ENCODE data around the gene C22orf39. TPM values are rescaled to one million over a fixed set of nuclear protein-coding genes. Genes with fewer than 3 reads are reported as not detected.

Gene C22orf39
- polyA plus RNA-seq, 6 donors from 2014 or later, result 64.8 to 102 (median 73.0) TPM

- Mint-ChIP-seq H3K4me3 (peak overlapping the region in 1 of 8 donors; percentile 23), H3K4me1 (peaks cover 15 to 23% (median 19%) of the 10 kb centered on the region in 3 donors), H3K27me3 (no peaks in the 10 kb centered on the region), H3K36me3 (peaks cover 26 to 28% of the 10 kb centered on the region in 2 donors), H3K9me3 (no peaks in the 10 kb centered on the region), H3K27ac (peak overlapping the region in 3 of 6 donors; percentile 49 to 53 (median 53))
- ATAC-seq (ENCODE audit: low read depth in 2 of 2) (no peak), DNase-seq (no peak)
Observed at GRCh38 chr22:19405133-19405532, 42.4 kb downstream of the C22orf39 start.

- no peaks in the 10 kb centered on the region for H3K27me3 Mint-ChIP-seq
- H3K9me3 Mint-ChIP-seq, result no peaks in the 10 kb centered on the region
- H3K4me1 Mint-ChIP-seq, result peaks cover 15 to 23% (median 19%) of the 10 kb centered on the region in 3 donors
- ATAC-seq (ENCODE audit: low read depth in 2 of 2) (no peak), DNase-seq (no peak)
- peak overlapping the region in 4 of 6 donors; percentile 24 to 88 (median 53) for H3K27ac Mint-ChIP-seq
- H3K4me3 Mint-ChIP-seq, result peak overlapping the region in 2 of 8 donors; percentile 16 to 23
- peaks cover 24 to 26% of the 10 kb centered on the region in 2 donors for H3K36me3 Mint-ChIP-seq
Observed at GRCh38 chr22:19404676-19405075, 42.8 kb downstream of the C22orf39 start.

GRCh38 chr22:19402642-19403191 is 44.8 kb downstream of the C22orf39 start:
- no peak overlapping the region for H3K4me3 Mint-ChIP-seq
- H3K9me3 Mint-ChIP-seq, result no peaks in the 10 kb centered on the region
- H3K36me3 Mint-ChIP-seq, result peaks cover 21 to 26% of the 10 kb centered on the region in 2 donors
- DNase-seq (no peak), ATAC-seq (ENCODE audit: low read depth in 2 of 2) (no peak)
- peaks cover 15 to 23% (median 19%) of the 10 kb centered on the region in 3 donors for H3K4me1 Mint-ChIP-seq
- H3K27ac Mint-ChIP-seq, result peak overlapping the region in 3 of 6 donors; percentile 28 to 63 (median 52)
- no peaks in the 10 kb centered on the region for H3K27me3 Mint-ChIP-seq

- Mint-ChIP-seq H3K4me1 (peaks cover 15 to 23% (median 19%) of the 10 kb centered on the region in 3 donors), H3K27me3 (no peaks in the 10 kb centered on the region), H3K4me3 (no peak overlapping the region), H3K36me3 (peaks cover 21 to 22% of the 10 kb centered on the region in 2 donors), H3K27ac (peak overlapping the region in 3 of 6 donors; percentile 44 to 54 (median 52)), H3K9me3 (no peaks in the 10 kb centered on the region)
- DNase-seq (no peak), ATAC-seq (ENCODE audit: low read depth in 2 of 2) (no peak)
Observed at GRCh38 chr22:19401483-19401882, 46.0 kb downstream of the C22orf39 start.

GRCh38 chr22:19400881-19401280 is 46.6 kb downstream of the C22orf39 start:
- Mint-ChIP-seq H3K27me3 (no peaks in the 10 kb centered on the region), H3K9me3 (no peaks in the 10 kb centered on the region), H3K36me3 (peaks cover 19 to 21% of the 10 kb centered on the region in 2 donors), H3K4me1 (peaks cover 15 to 23% (median 19%) of the 10 kb centered on the region in 3 donors), H3K27ac (peak overlapping the region in 4 of 6 donors; percentile 39 to 54 (median 51)), H3K4me3 (no peak overlapping the region)
- no peak for ATAC-seq (ENCODE audit: low read depth in 2 of 2)
- no peak for DNase-seq

- Mint-ChIP-seq H3K4me3 (no peak overlapping the region), H3K9me3 (no peaks in the 10 kb centered on the region), H3K4me1 (peaks cover 0 to 7% (median under 1%) of the 10 kb centered on the region in 3 donors), H3K27ac (no peak overlapping the region), H3K36me3 (peaks cover 25 to 29% of the 10 kb centered on the region in 2 donors), H3K27me3 (no peaks in the 10 kb centered on the region)
- ATAC-seq (ENCODE audit: low read depth in 2 of 2), result no peak
- DNase-seq, result no peak
Observed at GRCh38 chr22:19398652-19399051, 48.9 kb downstream of the C22orf39 start.

GRCh38 chr22:19398206-19398605 is 49.3 kb downstream of the C22orf39 start:
- DNase-seq, result no peak

GRCh38 chr22:19397734-19398104 is 49.8 kb downstream of the C22orf39 start:
- ATAC-seq (ENCODE audit: low read depth in 2 of 2) (no peak), DNase-seq (no peak)
- Mint-ChIP-seq H3K4me1 (peaks cover 0 to 7% (median 0%) of the 10 kb centered on the region in 3 donors), H3K9me3 (no peaks in the 10 kb centered on the region), H3K36me3 (peaks cover 25 to 29% of the 10 kb centered on the region in 2 donors), H3K27ac (no peak overlapping the region), H3K4me3 (no peak overlapping the region), H3K27me3 (no peaks in the 10 kb centered on the region)

More at GRCh38 chr22:19398206-19398605, 49.3 kb downstream of the C22orf39 start:
- Mint-ChIP-seq H3K4me1 (peaks cover 0 to 7% (median 0%) of the 10 kb centered on the region in 3 donors), H3K27ac (no peak overlapping the region), H3K27me3 (no peaks in the 10 kb centered on the region), H3K9me3 (no peaks in the 10 kb centered on the region), H3K36me3 (peaks cover 25 to 29% of the 10 kb centered on the region in 2 donors), H3K4me3 (no peak overlapping the region)
- no peak for ATAC-seq (ENCODE audit: low read depth in 2 of 2)

- Mint-ChIP-seq H3K27ac (peak overlapping the region in 1 of 6 donors; percentile 49), H3K4me1 (peaks cover 0 to 7% (median 0%) of the 10 kb centered on the region in 3 donors), H3K36me3 (peaks cover 22 to 28% of the 10 kb centered on the region in 2 donors), H3K27me3 (no peaks in the 10 kb centered on the region), H3K9me3 (no peaks in the 10 kb centered on the region), H3K4me3 (no peak overlapping the region)
- ATAC-seq (ENCODE audit: low read depth in 2 of 2), result no peak
- no peak for DNase-seq
Observed at GRCh38 chr22:19396934-19397733, 50.4 kb downstream of the C22orf39 start.

- no peaks in the 10 kb centered on the region for H3K27me3 Mint-ChIP-seq
- ATAC-seq (ENCODE audit: low read depth in 2 of 2) (no peak), DNase-seq (no peak)
- H3K9me3 Mint-ChIP-seq, result no peaks in the 10 kb centered on the region
- H3K27ac Mint-ChIP-seq, result no peak overlapping the region
- H3K36me3 Mint-ChIP-seq, result peaks cover 17 to 22% of the 10 kb centered on the region in 2 donors
- H3K4me1 Mint-ChIP-seq, result peaks cover 0 to 1% (median 0%) of the 10 kb centered on the region in 3 donors
- no peak overlapping the region for H3K4me3 Mint-ChIP-seq
Observed at GRCh38 chr22:19396561-19396933, 51.0 kb downstream of the C22orf39 start.

GRCh38 chr22:19395276-19395675 is 52.2 kb downstream of the C22orf39 start:
- Mint-ChIP-seq H3K4me1 (no peaks in the 10 kb centered on the region), H3K9me3 (no peaks in the 10 kb centered on the region), H3K27me3 (no peaks in the 10 kb centered on the region), H3K4me3 (no peak overlapping the region), H3K27ac (peak overlapping the region in 2 of 6 donors; percentile 14 to 75), H3K36me3 (peaks cover 9 to 17% of the 10 kb centered on the region in 2 donors)
- DNase-seq, result no peak
- no peak for ATAC-seq (ENCODE audit: low read depth in 2 of 2)

GRCh38 chr22:19394274-19395050 is 53.0 kb downstream of the C22orf39 start:
- no peak overlapping the region for H3K4me3 Mint-ChIP-seq
- peak overlapping the region in 1 of 6 donors; percentile 90 for H3K27ac Mint-ChIP-seq
- H3K9me3 Mint-ChIP-seq, result no peaks in the 10 kb centered on the region
- DNase-seq, result no peak
- no peaks in the 10 kb centered on the region for H3K4me1 Mint-ChIP-seq
- H3K36me3 Mint-ChIP-seq, result peaks cover 9 to 23% of the 10 kb centered on the region in 2 donors
- no peak for ATAC-seq (ENCODE audit: low read depth in 2 of 2)
- H3K27me3 Mint-ChIP-seq, result no peaks in the 10 kb centered on the region

- no peak for ATAC-seq (ENCODE audit: low read depth in 2 of 2)
- Mint-ChIP-seq H3K27me3 (no peaks in the 10 kb centered on the region), H3K27ac (peak overlapping the region in 1 of 6 donors; percentile 15), H3K4me3 (no peak overlapping the region), H3K4me1 (no peaks in the 10 kb centered on the region), H3K36me3 (peaks cover 9 to 24% of the 10 kb centered on the region in 2 donors), H3K9me3 (no peaks in the 10 kb centered on the region)
- no peak for DNase-seq
Observed at GRCh38 chr22:19393704-19394103, 53.8 kb downstream of the C22orf39 start.
